HG03571 (cell line): ENCODE data around the gene CYP2A6.
"Not testable (repeated sequence)": the region's sequence is repeated elsewhere in the genome, so short reads cannot be mapped to it uniquely, and the experiment has no call there.

Source experiments
- ATAC-seq: cut with Tn5 transposase; IDR thresholded peaks from one replicate; pipeline ENCODE4 v1.9.1; 2021; ENCODE audit not compliant: unreplicated experiment

Gene CYP2A6

GRCh38 chr19:40846722-40847121, 3.5 kb downstream of the CYP2A6 start:
- not testable (repeated sequence) for ATAC-seq

GRCh38 chr19:40843653-40844052, 6.6 kb downstream of the CYP2A6 start:
- ATAC-seq: not testable (repeated sequence)

GRCh38 chr19:40842997-40843652, 7.1 kb downstream of the CYP2A6 start:
- not testable (repeated sequence) for ATAC-seq

GRCh38 chr19:40842012-40842411, 8.2 kb downstream of the CYP2A6 start:
- ATAC-seq: not testable (repeated sequence)

- ATAC-seq: not testable (repeated sequence)
These were observed 11.8 kb downstream of the CYP2A6 start for GRCh38 chr19:40838477-40838876.

- ATAC-seq: no peak
These were observed 13.4 kb downstream of the CYP2A6 start for GRCh38 chr19:40836754-40837429.

- not testable (repeated sequence) for ATAC-seq
These were observed 16.3 kb downstream of the CYP2A6 start for GRCh38 chr19:40833728-40834533.

- ATAC-seq: not testable (repeated sequence)
These were observed 17.8 kb downstream of the CYP2A6 start for GRCh38 chr19:40832431-40832790.

GRCh38 chr19:40831502-40832430, 18.5 kb downstream of the CYP2A6 start:
- no peak for ATAC-seq

- ATAC-seq: not testable (repeated sequence)
These were observed 19.5 kb downstream of the CYP2A6 start for GRCh38 chr19:40830741-40831140.

- ATAC-seq: no peak
These were observed 21.0 kb downstream of the CYP2A6 start for GRCh38 chr19:40829205-40829604.

- no peak for ATAC-seq
These were observed 22.6 kb downstream of the CYP2A6 start for GRCh38 chr19:40827386-40828247.

GRCh38 chr19:40826699-40827385, 23.4 kb downstream of the CYP2A6 start:
- ATAC-seq: not testable (repeated sequence)

- ATAC-seq: not testable (repeated sequence)
These were observed 23.9 kb downstream of the CYP2A6 start for GRCh38 chr19:40826312-40826698.

GRCh38 chr19:40825460-40826095, 24.7 kb downstream of the CYP2A6 start:
- ATAC-seq: not testable (repeated sequence)

- not testable (repeated sequence) for ATAC-seq
These were observed 25.3 kb downstream of the CYP2A6 start for GRCh38 chr19:40824916-40825315.

- not testable (repeated sequence) for ATAC-seq
These were observed 27.3 kb downstream of the CYP2A6 start for GRCh38 chr19:40822704-40823553.

GRCh38 chr19:40822161-40822560, 28.1 kb downstream of the CYP2A6 start:
- ATAC-seq: no peak
